ENCODE data around the gene HSD17B12. TPM values are rescaled to one million over a fixed set of nuclear protein-coding genes. Genes with fewer than 3 reads are reported as not detected.

Gene HSD17B12
- polyA plus RNA-seq, 1 donor (not counting 4 experiments of a cell fraction or from before 2014, with no cell fraction given): 105 TPM

DNA sequence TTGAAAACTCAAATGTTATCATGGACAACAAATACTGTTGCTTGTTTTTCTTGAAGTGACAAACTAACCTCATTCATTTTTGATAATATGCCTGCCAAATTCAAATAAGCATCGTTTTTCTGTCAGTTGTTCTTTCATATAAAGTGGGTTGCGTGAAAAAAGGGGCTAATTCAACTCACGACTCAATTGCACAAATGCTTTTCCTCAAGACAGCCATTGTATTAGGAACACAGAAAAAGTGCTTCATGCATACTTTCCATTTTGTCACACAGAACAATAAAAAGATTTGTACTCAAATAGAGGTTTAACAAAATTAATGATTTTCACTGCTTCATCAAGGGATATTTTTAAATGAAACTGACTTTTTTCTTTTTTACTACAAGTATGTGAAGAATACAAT is 105.5 kb downstream of the HSD17B12 start:
- Histone ChIP-seq H4K20me1 (ENCODE audit: control insufficient read depth, extremely low read depth, insufficient read depth, low read length) (no peaks in the 10 kb centered on the region), H3K27me3 (ENCODE audit: control insufficient read depth, extremely low read depth, insufficient read depth, low read length) (no peaks in the 10 kb centered on the region), H3K9me1 (ENCODE audit: control insufficient read depth, extremely low read depth, insufficient read depth, low read length) (no peaks in the 10 kb centered on the region), H3K9ac (ENCODE audit: control insufficient read depth, extremely low read depth, insufficient read depth, low read length) (no peak overlapping the region), H3K4me3 (ENCODE audit: control insufficient read depth in 2 of 3, extremely low read depth in 1 of 3, insufficient read depth in 2 of 3, low read depth in 1 of 3, low read length in 3 of 3) (no peak overlapping the region), H3K4me1 (ENCODE audit: control insufficient read depth, extremely low read depth, insufficient read depth, low read length) (peaks cover 19% of the 10 kb centered on the region), H3K27ac (ENCODE audit: control insufficient read depth, insufficient read depth, low read length) (no peak overlapping the region), H2AFZ (ENCODE audit: control insufficient read depth, low read length) (no peak overlapping the region), H3K9me3 (ENCODE audit: control insufficient read depth, low read depth, low read length) (no peaks in the 10 kb centered on the region), H3K79me2 (ENCODE audit: control insufficient read depth, insufficient read depth, low read length) (peaks cover 15% of the 10 kb centered on the region), H3K4me2 (ENCODE audit: control insufficient read depth, extremely low read depth, insufficient read depth, low read depth, low read length) (no peak overlapping the region), H3K36me3 (ENCODE audit: control insufficient read depth in 2 of 2, extremely low read depth in 1 of 2, insufficient read depth in 2 of 2, low read length in 2 of 2) (no peaks in the 10 kb centered on the region)
- FAIRE-seq (no peak), DNase-seq (ENCODE audit: low read depth, low spot score) (no peak)
- dilution Hi-C loops (cut with MboI; ENCODE audit: extremely low pct_ligation_motif_present, low sequenced_read_pairs): no loop called here
- TF ChIP-seq, protein P1, sequence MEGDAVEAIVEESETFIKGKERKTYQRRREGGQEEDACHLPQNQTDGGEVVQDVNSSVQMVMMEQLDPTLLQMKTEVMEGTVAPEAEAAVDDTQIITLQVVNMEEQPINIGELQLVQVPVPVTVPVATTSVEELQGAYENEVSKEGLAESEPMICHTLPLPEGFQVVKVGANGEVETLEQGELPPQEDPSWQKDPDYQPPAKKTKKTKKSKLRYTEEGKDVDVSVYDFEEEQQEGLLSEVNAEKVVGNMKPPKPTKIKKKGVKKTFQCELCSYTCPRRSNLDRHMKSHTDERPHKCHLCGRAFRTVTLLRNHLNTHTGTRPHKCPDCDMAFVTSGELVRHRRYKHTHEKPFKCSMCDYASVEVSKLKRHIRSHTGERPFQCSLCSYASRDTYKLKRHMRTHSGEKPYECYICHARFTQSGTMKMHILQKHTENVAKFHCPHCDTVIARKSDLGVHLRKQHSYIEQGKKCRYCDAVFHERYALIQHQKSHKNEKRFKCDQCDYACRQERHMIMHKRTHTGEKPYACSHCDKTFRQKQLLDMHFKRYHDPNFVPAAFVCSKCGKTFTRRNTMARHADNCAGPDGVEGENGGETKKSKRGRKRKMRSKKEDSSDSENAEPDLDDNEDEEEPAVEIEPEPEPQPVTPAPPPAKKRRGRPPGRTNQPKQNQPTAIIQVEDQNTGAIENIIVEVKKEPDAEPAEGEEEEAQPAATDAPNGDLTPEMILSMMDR (optimal IDR thresholded peaks at IDR 0.05 in 1 of 3, IDR thresholded peaks at IDR 0.05 in 1 of 3, conservative IDR thresholded peaks at IDR 0.05 in 1 of 3; ENCODE audit: extremely low read depth in 1 of 3, insufficient read depth in 2 of 3, low read length in 3 of 3): no peak
- no peak for TF ChIP-seq EZH2 (IDR thresholded peaks at IDR 0.05; ENCODE audit: low read length)

- peaks cover 19% of the 10 kb centered on the region for H3K4me1 ChIP-seq (ENCODE audit: control insufficient read depth, extremely low read depth, insufficient read depth, low read length)
- TF ChIP-seq, protein P1 (optimal IDR thresholded peaks at IDR 0.05 in 1 of 3, IDR thresholded peaks at IDR 0.05 in 1 of 3, conservative IDR thresholded peaks at IDR 0.05 in 1 of 3; ENCODE audit: extremely low read depth in 1 of 3, insufficient read depth in 2 of 3, low read length in 3 of 3): no peak
- TF ChIP-seq EZH2 (IDR thresholded peaks at IDR 0.05; ENCODE audit: low read length): no peak
- no peak overlapping the region for H3K4me2 ChIP-seq (ENCODE audit: control insufficient read depth, extremely low read depth, insufficient read depth, low read depth, low read length)
- no peak overlapping the region for H2AFZ ChIP-seq (ENCODE audit: control insufficient read depth, low read length)
- H3K9ac ChIP-seq (ENCODE audit: control insufficient read depth, extremely low read depth, insufficient read depth, low read length): no peak overlapping the region
- no peak overlapping the region for H3K27ac ChIP-seq (ENCODE audit: control insufficient read depth, insufficient read depth, low read length)
- H3K79me2 ChIP-seq (ENCODE audit: control insufficient read depth, insufficient read depth, low read length): peaks cover 16% of the 10 kb centered on the region
- dilution Hi-C loops (cut with MboI; ENCODE audit: extremely low pct_ligation_motif_present, low sequenced_read_pairs): no loop called here
- H4K20me1 ChIP-seq (ENCODE audit: control insufficient read depth, extremely low read depth, insufficient read depth, low read length): no peaks in the 10 kb centered on the region
- DNase-seq (ENCODE audit: low read depth, low spot score) (no peak), FAIRE-seq (no peak)
- H3K9me3 ChIP-seq (ENCODE audit: control insufficient read depth, low read depth, low read length): no peaks in the 10 kb centered on the region
- no peaks in the 10 kb centered on the region for H3K9me1 ChIP-seq (ENCODE audit: control insufficient read depth, extremely low read depth, insufficient read depth, low read length)
- no peak overlapping the region for H3K4me3 ChIP-seq (ENCODE audit: control insufficient read depth in 2 of 3, extremely low read depth in 1 of 3, insufficient read depth in 2 of 3, low read depth in 1 of 3, low read length in 3 of 3)
- H3K36me3 ChIP-seq (ENCODE audit: control insufficient read depth in 2 of 2, extremely low read depth in 1 of 2, insufficient read depth in 2 of 2, low read length in 2 of 2): no peaks in the 10 kb centered on the region
- no peaks in the 10 kb centered on the region for H3K27me3 ChIP-seq (ENCODE audit: control insufficient read depth, extremely low read depth, insufficient read depth, low read length)
Measured at GRCh38 chr11:43787824-43788223, 107.3 kb downstream of the HSD17B12 start.

All from keratinocyte (primary cell).